GM18909 (cell line): ENCODE results near the gene KIAA1586.

Source experiments
- ATAC-seq: cut with Tn5 transposase; IDR thresholded peaks from one replicate; pipeline ENCODE4 v1.9.1; 2021; ENCODE audit warnings: mild to moderate bottlenecking; ENCODE audit not compliant: unreplicated experiment, poor library complexity

The KIAA1586 gene

DNA sequence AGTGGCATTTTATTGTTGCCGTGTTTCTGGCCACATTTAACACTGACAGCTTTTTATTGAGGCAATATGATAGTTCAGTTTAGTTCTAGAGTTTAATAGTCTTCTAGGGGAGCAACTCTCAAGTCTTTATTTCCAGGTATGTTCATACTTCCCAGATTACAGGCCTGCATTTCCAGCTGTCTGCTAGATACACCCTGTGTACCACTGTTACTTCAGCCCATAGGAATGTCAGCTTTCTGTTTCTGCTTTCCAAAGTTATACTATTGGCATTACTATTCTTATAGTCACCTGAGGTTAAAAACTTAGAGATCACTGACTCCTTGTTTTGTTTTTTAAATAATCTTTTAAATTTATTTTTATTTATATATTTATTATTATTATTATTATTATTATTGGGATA, 51.1 kb downstream of the KIAA1586 start:
- ATAC-seq, result no peak

- ATAC-seq, result no peak
Measured at GRCh38 chr6:57102976-57103375, 56.5 kb downstream of the KIAA1586 start.

DNA sequence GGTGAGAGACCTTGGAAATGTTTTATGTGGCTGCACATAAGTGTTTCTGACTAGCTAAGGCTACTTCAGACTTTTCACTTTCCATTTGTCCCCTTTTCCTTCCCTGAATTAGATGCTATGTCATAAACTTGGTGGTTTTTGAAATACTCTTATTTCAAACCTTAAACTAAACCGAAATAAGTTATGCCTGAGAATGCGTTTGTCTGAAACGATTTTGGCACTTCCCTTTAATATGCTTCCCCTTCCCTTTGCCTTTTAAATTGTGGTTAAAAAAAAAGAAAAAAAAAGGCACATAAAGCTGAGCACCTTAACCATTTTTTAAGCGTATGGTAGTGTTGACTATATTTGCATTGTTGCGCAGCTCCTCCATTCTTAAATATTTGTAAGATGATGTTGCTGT, 57.8 kb downstream of the KIAA1586 start:
- ATAC-seq, result no peak
